Choroid plexus epithelial cell (primary cell): ENCODE results near the gene MYOG.

ENCODE experiments used
- DNase-seq: peaks from one replicate; pipeline ENCODE4 v3.0.0-alpha.2; 2010; ENCODE audit warnings: low read depth
- H3K4me3 ChIP-seq: 2 replicates; pipeline ENCODE4 v1.5.1; 2011; ENCODE audit warnings: low read depth, mild to moderate bottlenecking, control low read depth, low read length, moderate library complexity
- CTCF ChIP-seq: conservative IDR thresholded peaks from 2 replicates; pipeline ENCODE4 v1.5.1; 2011; ENCODE audit warnings: low read depth, mild to moderate bottlenecking, control low read depth, inconsistent platforms, low read length, moderate library complexity

Gene MYOG

GRCh38 chr1:203096566-203096965 is 10.8 kb upstream of the MYOG start:
- DNase-seq, result no peak
- TF ChIP-seq CTCF, result no peak
- no peak overlapping the region for H3K4me3 ChIP-seq

GRCh38 chr1:203095061-203095690 is 9.4 kb upstream of the MYOG start:
- no peak overlapping the region for H3K4me3 ChIP-seq
- DNase-seq, result no peak
- TF ChIP-seq CTCF, result no peak

GRCh38 chr1:203093754-203094410 is 8.1 kb upstream of the MYOG start:
- DNase-seq, result no peak
- H3K4me3 ChIP-seq, result no peak overlapping the region
- TF ChIP-seq CTCF, result no peak

GRCh38 chr1:203091761-203092330 is 6.0 kb upstream of the MYOG start:
- no peak for DNase-seq
- TF ChIP-seq CTCF, result no peak
- no peak overlapping the region for H3K4me3 ChIP-seq

DNA sequence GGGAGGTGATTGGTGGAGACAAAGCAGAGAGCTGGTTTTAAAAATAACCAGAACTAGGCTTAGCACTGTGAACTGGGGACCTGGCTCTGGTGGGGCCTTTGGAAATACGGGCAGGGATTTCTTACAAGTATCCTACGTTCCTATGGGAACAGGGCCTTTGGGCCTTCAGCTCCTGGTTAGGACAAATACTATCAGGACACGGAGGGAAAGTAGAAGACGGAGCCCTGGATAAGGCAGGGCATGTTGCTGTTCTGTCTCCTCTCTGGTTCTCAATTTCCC is 5.3 kb upstream of the MYOG start:
- no peak for DNase-seq

GRCh38 chr1:203090421-203091198 is 4.8 kb upstream of the MYOG start:
- no peak overlapping the region for H3K4me3 ChIP-seq
- DNase-seq, result no peak
- no peak for TF ChIP-seq CTCF

More for the DNA sequence above, 5.3 kb upstream of the MYOG start:
- H3K4me3 ChIP-seq, result no peak overlapping the region
- no peak for TF ChIP-seq CTCF
